GM12878 (cell line): Measurements from ENCODE around the gene GMDS. TPM values are rescaled to one million over a fixed set of nuclear protein-coding genes. Genes with fewer than 3 reads are reported as not detected.

ENCODE experiments used
- ATAC-seq: fragments of 200-7000 bp; cut with Tn5 transposase; 3 replicates; pipeline ENCODE4 v1.9.1; 2020; ENCODE audit warnings: mild to moderate bottlenecking, moderate library complexity
- BruUV-seq: library from RNA; stranded (reverse); fragments of 400-500 nt; replicated peaks from 2 replicates; lab custom pipeline; 2021; lab: Mats Ljungman, UMichigan
- CTCF ChIA-PET: fragments of 300-600 bp; sonication (Branson Sonifier 250); formaldehyde crosslinking; extraction: SDS; loops from one replicate; lab custom pipeline; 2021; ENCODE audit warnings: inconsistent platforms; lab: Yijun Ruan, JAX
- POLR2A ChIA-PET: fragments of 350-600 bp; formaldehyde crosslinking; extraction: SDS; loops from one replicate; lab custom pipeline; 2021; ENCODE audit warnings: inconsistent platforms; lab: Charles Lee
- RAD21 ChIA-PET: fragments of 300-600 bp; sonication (Branson Sonifier 250); formaldehyde crosslinking; loops from one replicate; lab custom pipeline; 2023; ENCODE audit warnings: antibody characterized with exemption; ENCODE audit not compliant: unreplicated experiment; lab: Charles Lee
- SMC1A ChIA-PET: fragments of 300-600 bp; sonication (Branson Sonifier 250); formaldehyde crosslinking; loops from one replicate; lab custom pipeline; 2023; ENCODE audit not compliant: unreplicated experiment, uncharacterized antibody; lab: Charles Lee
- DNase-seq: peaks from one replicate; pipeline ENCODE4 v3.0.0-alpha.2; 2011; ENCODE audit warnings: low read depth, low spot score
- FAIRE-seq: peaks from 3 replicates; lab custom pipeline; 2011; peaks lifted over from hg19 to GRCh38; lab: Jason Lieb, UNC
- H2AFZ ChIP-seq: 2 replicates; pipeline ENCODE4 v1.6.0; 2011; ENCODE audit warnings: low read depth, low read length, control low read depth; ENCODE audit not compliant: control insufficient read depth
- H3K27ac ChIP-seq: 2 replicates; pipeline ENCODE4 v1.5.1; 2011; ENCODE audit warnings: control low read depth; ENCODE audit not compliant: control insufficient read depth, insufficient read depth
- H3K27me3 ChIP-seq, 2 experiments: replicated peaks in 1 of 2; 2 replicates each; pipeline versions ENCODE4 v1.6.0 to v1.6.1; 2011; ENCODE audit warnings: low read length in 1 of 2; ENCODE audit not compliant: control insufficient read depth in 2 of 2, insufficient read depth in 2 of 2
- H3K36me3 ChIP-seq, 2 experiments: 2 replicates each; pipeline ENCODE4 v1.5.1; 2011; ENCODE audit warnings: low read length in 1 of 2; ENCODE audit not compliant: control insufficient read depth in 2 of 2, insufficient read depth in 2 of 2
- H3K4me1 ChIP-seq: 2 replicates; pipeline ENCODE4 v1.6.1; 2011; ENCODE audit warnings: mild to moderate bottlenecking, low read length, moderate library complexity, mixed read lengths; ENCODE audit not compliant: control insufficient read depth, insufficient read depth
- H3K4me2 ChIP-seq: 2 replicates; pipeline ENCODE4 v1.6.0; 2011; ENCODE audit warnings: control low read depth; ENCODE audit not compliant: control insufficient read depth, insufficient read depth
- H3K4me3 ChIP-seq: fragments of 200-600 bp; sonication (generic); 2 replicates; pipeline ENCODE4 v1.5.1; 2016
- H3K79me2 ChIP-seq: 2 replicates; pipeline ENCODE4 v1.6.0; 2011; ENCODE audit warnings: low read length; ENCODE audit not compliant: control insufficient read depth, insufficient read depth
- H3K9ac ChIP-seq: 2 replicates; pipeline ENCODE4 v1.8.0; 2011; ENCODE audit warnings: low read length, control low read depth, mixed read lengths; ENCODE audit not compliant: control insufficient read depth, insufficient read depth
- H3K9me3 ChIP-seq: replicated peaks from 3 replicates; pipeline ENCODE4 v1.5.1; 2011; ENCODE audit warnings: mild to moderate bottlenecking, low read length; ENCODE audit not compliant: control insufficient read depth, insufficient read depth
- H4K20me1 ChIP-seq: 2 replicates; pipeline ENCODE4 v1.6.0; 2011; ENCODE audit not compliant: control insufficient read depth, insufficient read depth
- CHD2 ChIP-seq: IDR thresholded peaks from 2 replicates; pipeline ENCODE4 v1.6.1; 2011; ENCODE audit warnings: low read depth, low read length, improper control_type of control experiment, borderline replicate concordance
- E2F8 ChIP-seq: fragments of 450-650 bp; IDR thresholded peaks from 2 replicates; pipeline ENCODE4 v1.6.1; 2018; ENCODE audit warnings: mild to moderate bottlenecking, low read depth, moderate library complexity; ENCODE audit not compliant: partially characterized antibody
- ESRRA ChIP-seq: IDR thresholded peaks from 2 replicates; pipeline ENCODE4 v1.6.1; 2012; ENCODE audit warnings: mild to moderate bottlenecking, low read length, improper control_type of control experiment
- GABPA ChIP-seq: IDR thresholded peaks from 2 replicates; pipeline ENCODE4 v1.6.1; 2014; ENCODE audit warnings: antibody characterized with exemption, low read depth, mild to moderate bottlenecking, inconsistent platforms
- HDAC6 ChIP-seq: fragments of 200-600 bp; sonication (generic); IDR thresholded peaks from one replicate; pipeline ENCODE4 v1.8.0; 2017; ENCODE audit warnings: antibody characterized with exemption; ENCODE audit not compliant: unreplicated experiment
- MYB ChIP-seq: fragments of 150-350 bp; IDR thresholded peaks from 2 replicates; pipeline ENCODE4 v1.6.1; 2014; ENCODE audit warnings: mild to moderate bottlenecking, low read depth, low read length, borderline replicate concordance
- POLR2A ChIP-seq: IDR thresholded peaks from 2 replicates; pipeline ENCODE4 v1.6.1; 2011; ENCODE audit warnings: low read depth, mild to moderate bottlenecking, low read length
- RELA ChIP-seq: fragments of 450-650 bp; IDR thresholded peaks from 2 replicates; pipeline ENCODE4 v1.8.0; 2014; ENCODE audit warnings: borderline replicate concordance; ENCODE audit not compliant: partially characterized antibody
- WGBS: methylation state at CpG from one replicate; pipeline ENCODE4 v1.1.6; 2016; ENCODE audit warnings: low lambda C conversion rate; ENCODE audit not compliant: insufficient replicate concordance, insufficient coverage; ENCODE audit errors: missing lambda C conversion rate; 5-methylcytosine and 5-hydroxymethylcytosine counted together
- in situ Hi-C: fragments of 300-500 bp; cut with MboI; formaldehyde crosslinking; loops from 9 replicates; pipeline ENCODE4 v1.14.3; 2018; ENCODE audit warnings: mixed read lengths
- intact Hi-C: fragments of 100-400 bp; cut with micrococcal nuclease; formaldehyde crosslinking; loops from one replicate; pipeline ENCODE4 v1.14.2; 2022; ENCODE audit not compliant: unreplicated experiment
- polyA plus RNA-seq, 11 experiments: library from polyadenylated mRNA; depleted of rRNA in 4 of 11; unstranded in 6 of 11; stranded (reverse) in 5 of 11; fragments of >200 nt; fragmentation: Nextera tagmentation in 4 of 11; fragmentation: Illumina TruSeq in 1 of 11; extraction: Ambion mirVana in 4 of 11; extraction: Trizol in 1 of 11; gene quantifications; 1 replicate in 1 of 11; 2 replicates in 10 of 11; pipeline versions ENCODE4 v1.2.1 to v1.2.3, GENCODE V29; 2011 to 2016; ENCODE audit warnings: inconsistent platforms in 2 of 11, missing spikeins in 2 of 11, low read depth in 1 of 11
- total RNA-seq, 4 experiments: library from RNA; depleted of rRNA in 3 of 4; stranded (reverse); fragments of >200 nt in 3 of 4; fragmentation: Illumina TruSeq in 1 of 4; extraction: Trizol in 1 of 4; gene quantifications; 2 replicates each; pipeline versions ENCODE4 v1.2.1 to v1.2.3, GENCODE V29; 2013 to 2021

The GMDS gene
- total and polyA plus RNA-seq, 10 of the 15 experiments (the other 5 are each of a cell fraction or from before 2014, with no cell fraction given) = 0.61 to 53.8 (median 29.3) TPM

- in situ Hi-C loops = no loop called here
- POLR2A ChIA-PET = no interaction called here
- TF ChIP-seq GABPA = no peak
- TF ChIP-seq E2F8 = no peak
- no peak for TF ChIP-seq HDAC6
- TF ChIP-seq ESRRA = no peak
- TF ChIP-seq CHD2 = no peak
- TF ChIP-seq POLR2A = no peak
- no peak for TF ChIP-seq RELA
- TF ChIP-seq MYB = no peak
Observed at GRCh38 chr6:1908784-1909183, 336.6 kb downstream of the GMDS start.

More at GRCh38 chr6:1908784-1909183, 336.6 kb downstream of the GMDS start:
- no TSS peak for BruUV-seq
- ChIA-PET RAD21 (no interaction called here), CTCF (no interaction called here), SMC1A (interaction anchor here (0.7 kb wide), 1 partner anchor 15 kb away, joined by 3 read pairs; no protein-coding TSS in a partner anchor)
- Histone ChIP-seq H3K4me1 (no peaks in the 10 kb centered on the region), H4K20me1 (no peaks in the 10 kb centered on the region), H2AFZ (no peak overlapping the region), H3K9ac (no peak overlapping the region), H3K4me3 (no peak overlapping the region), H3K27ac (no peak overlapping the region), H3K9me3 (no peaks in the 10 kb centered on the region), H3K36me3 (no peaks in the 10 kb centered on the region), H3K4me2 (no peak overlapping the region), H3K79me2 (no peaks in the 10 kb centered on the region), H3K27me3 (no peaks in the 10 kb centered on the region)
- FAIRE-seq (no peak), ATAC-seq (no peak), DNase-seq (no peak)
- 88% methylated on average over 7 of the region's 7 CpGs for whole genome bisulfite sequencing
- intact Hi-C loops = no loop called here
